H1 (cell line): ENCODE results near the gene KCNAB3. TPM values are rescaled to one million over a fixed set of nuclear protein-coding genes. Genes with fewer than 3 reads are reported as not detected.

Experiments
- BACH1 ChIP-seq: IDR thresholded peaks from 2 replicates; pipeline ENCODE4 v1.6.1; 2012; ENCODE audit warnings: low read length, improper control_type of control experiment
- CTBP2 ChIP-seq: IDR thresholded peaks from 2 replicates; pipeline ENCODE4 v1.7.0; 2011; ENCODE audit warnings: borderline replicate concordance, mild to moderate bottlenecking, moderate library complexity, mixed read lengths, low read length; ENCODE audit not compliant: insufficient read depth, insufficient read length
- EP300 ChIP-seq, 2 experiments: IDR thresholded peaks; 1 replicate in 1 of 2; 2 replicates in 1 of 2; pipeline ENCODE4 v1.6.1; 2011 to 2012; ENCODE audit warnings: low read depth in 2 of 2, low read length in 2 of 2, mild to moderate bottlenecking in 2 of 2, borderline replicate concordance in 1 of 2, inconsistent platforms in 1 of 2, moderate library complexity in 1 of 2
- GTF2F1 ChIP-seq: IDR thresholded peaks from 2 replicates; pipeline ENCODE4 v1.6.1; 2012; ENCODE audit warnings: low read depth, low read length, improper control_type of control experiment, borderline replicate concordance
- RXRA ChIP-seq: IDR thresholded peaks from 2 replicates; pipeline ENCODE4 v1.6.1; 2011; ENCODE audit warnings: low read depth, mild to moderate bottlenecking, low read length, moderate library complexity; ENCODE audit not compliant: insufficient read depth
- SUZ12 ChIP-seq: fragments of 200-600 bp; sonication (generic); IDR thresholded peaks from 2 replicates; pipeline ENCODE4 v1.6.1; 2012; ENCODE audit warnings: mild to moderate bottlenecking, inconsistent platforms, low read length, moderate library complexity, mixed read lengths
- TAF1 ChIP-seq: IDR thresholded peaks from 2 replicates; pipeline ENCODE4 v1.6.1; 2011; ENCODE audit warnings: mild to moderate bottlenecking, low read depth, low read length
- polyA plus RNA-seq, 7 experiments: library from polyadenylated mRNA; depleted of rRNA in 3 of 7; stranded (reverse) in 5 of 7; unstranded in 2 of 7; fragments of >200 nt in 5 of 7; fragments of 200-250 nt in 2 of 7; gene quantifications; 1 replicate in 5 of 7; 2 replicates in 1 of 7; 4 replicates in 1 of 7; pipeline versions ENCODE4 v1.2.1 to v1.2.3, GENCODE V29; 2011 to 2013; ENCODE audit warnings: missing spikeins in 2 of 7, mixed read lengths in 2 of 7
- total RNA-seq: library from RNA; stranded (reverse); fragmentation: NEBNext Ultra II Directional; extraction: Animal tissue kit (Norgen Biotek cat#: 25700); gene quantifications from 2 replicates; pipeline ENCODE4 v1.2.1, GENCODE V29; 2021

KCNAB3 gene
- total and polyA plus RNA-seq, 2 of the 8 experiments (the other 6 are each of a cell fraction or from before 2014, with no cell fraction given): 1.7 to 2.4 TPM

- TF ChIP-seq TAF1: no peak
- no peak for TF ChIP-seq BACH1
- TF ChIP-seq CTBP2: no peak
- TF ChIP-seq SUZ12: no peak
- no peak for TF ChIP-seq GTF2F1
- TF ChIP-seq RXRA: no peak
- TF ChIP-seq EP300 (IDR thresholded peaks at IDR 0.05; ENCODE audit: borderline replicate concordance in 1 of 2, low read depth in 2 of 2, low read length in 2 of 2): no peak
Observed at GRCh38 chr17:7887038-7887481, 42.6 kb downstream of the KCNAB3 start (continued).
